Adrenal gland (tissue), 19 donors: ENCODE measurements around the gene INCA1. TPM values are rescaled to one million over a fixed set of nuclear protein-coding genes. Genes with fewer than 3 reads are reported as not detected.

Source experiments
- DNase-seq, 7 donors: peaks; one replicate each; pipeline ENCODE4 v3.0.0-alpha.2; 2019 to 2020
- H3K27ac ChIP-seq, 5 donors: fragments of 200-600 bp; sonication (generic) in 4 of 5; 1 replicate in 3 of 5; 2 replicates in 2 of 5; pipeline versions ENCODE4 v1.5.1 to v1.8.0; 2016 to 2020; ENCODE audit warnings: mild to moderate bottlenecking in 1 of 5
- H3K27me3 ChIP-seq: fragments of 200-600 bp; 2 replicates; pipeline ENCODE4 v1.8.0; 2021
- H3K36me3 ChIP-seq, 2 donors: fragments of 200-600 bp; replicated peaks in 1 of 2; 1 replicate in 1 of 2; 2 replicates in 1 of 2; pipeline versions ENCODE4 v1.5.1 to v1.8.0; 2018 to 2022
- H3K4me1 ChIP-seq, 2 donors: fragments of 200-600 bp; replicated peaks in 1 of 2; 1 replicate in 1 of 2; 2 replicates in 1 of 2; pipeline versions ENCODE4 v1.5.1 to v1.8.0; 2018 to 2021
- H3K4me3 ChIP-seq, 4 donors: fragments of 200-600 bp; sonication (generic) in 3 of 4; one replicate each; pipeline ENCODE4 v1.5.1; 2016 to 2018
- H3K9me3 ChIP-seq, 3 donors: fragments of 200-600 bp; sonication (generic) in 1 of 3; replicated peaks in 1 of 3; 1 replicate in 2 of 3; 2 replicates in 1 of 3; pipeline versions ENCODE4 v1.5.1 to v1.8.0; 2016 to 2021
- CTCF ChIP-seq, 6 experiments: fragments of 450-650 bp in 4 of 6; fragments of 200-600 bp in 2 of 6; sonication (generic) in 1 of 6; IDR thresholded peaks; 1 replicate in 5 of 6; 2 replicates in 1 of 6; pipeline versions ENCODE4 v1.5.1 to v1.8.0; 2016 to 2021; ENCODE audit warnings: antibody characterized with exemption in 6 of 6, mild to moderate bottlenecking in 2 of 6, moderate library complexity in 1 of 6
- POLR2A ChIP-seq, 2 donors: fragments of 450-650 bp; IDR thresholded peaks; one replicate each; pipeline ENCODE4 v1.6.1; 2017; ENCODE audit warnings: antibody characterized with exemption in 2 of 2, mild to moderate bottlenecking in 2 of 2, moderate library complexity in 1 of 2
- WGBS, 4 donors: extraction: QIAGEN DNeasy Blood & Tissue Kit in 2 of 4; methylation state at CpG; one replicate each; pipeline versions ENCODE4 v1.1.5 to v1.1.7; 2013 to 2017; 5-methylcytosine and 5-hydroxymethylcytosine counted together
- intact Hi-C, 2 donors: fragments of 100-400 bp; cut with DNase I; formaldehyde crosslinking; loops; one replicate each; pipeline versions ENCODE4 v1.14.1 to v1.15.0; 2022 to 2023
- long read RNA-seq, 10 donors: library from polyadenylated mRNA in 3 of 10; unstranded in 2 of 10; stranded (forward) in 1 of 10; transcript quantifications; one replicate each; pipeline ENCODE4 v2.0.0 and lab custom pipeline, GENCODE V29; 2021 to 2026
- polyA plus RNA-seq, 3 donors: library from polyadenylated mRNA; stranded (reverse); fragments of 200-250 nt in 2 of 3; fragments of 350-450 nt in 1 of 3; fragmentation: Illumina TruSeq in 1 of 3; extraction: RNeasy Lipid Tissue Mini Kit (QIAGEN cat#74804) in 1 of 3; gene quantifications; one replicate each; pipeline ENCODE4 v1.2.3, GENCODE V29; 2013 to 2014
- total RNA-seq, 9 donors: library from RNA; depleted of rRNA in 4 of 9; stranded (reverse); fragments of >200 nt in 4 of 9; fragments of 120-200 nt in 1 of 9; fragmentation: NEBNext Ultra II Directional in 1 of 9; extraction: Animal tissue kit (Norgen Biotek cat#: 25700) in 1 of 9; gene quantifications; one replicate each; pipeline versions ENCODE4 v1.1.0 to v1.2.4, GENCODE V29; 2013 to 2023
- donor health status: healthy with polysubstance abuse.
- donor health status: Bipolar disorder and iron deficiency.
- donor health status: DM: yes; HTN: yes; CAD: no.
- donor health status: DM: no; HTN: no; CAD: no.
- donor health status: DM: no; HTN: no; CAD: no.
- donor health status: DM: yes; HTN: yes; CAD: no.

Gene INCA1
- total RNA-seq = 1 to 10 TPM in 3 of 9 donors, under 1 TPM in 4, not detected in 2; 0.44 to 2.5 (median 0.98) TPM
- polyA plus RNA-seq = 1 to 10 TPM; 1.2 to 6.2 (median 3.0) TPM
- long read RNA-seq, donor 1 = 0 reads
- long read RNA-seq, donor 2 = 0 reads
- long read RNA-seq, donor 3 = 0 reads
- long read RNA-seq, donor 4, partial matches to known transcripts = 0 of 1 reads
- long read RNA-seq, donor 4, other reads (novel, unspliced or antisense) = 1 of 1 reads
- long read RNA-seq, donor 5, partial matches to known transcripts = 1 of 4 reads
- long read RNA-seq, donor 5, other reads (novel, unspliced or antisense) = 3 of 4 reads
- long read RNA-seq, donor 6, partial matches to known transcripts = 0 of 2 reads
- long read RNA-seq, donor 6, other reads (novel, unspliced or antisense) = 2 of 2 reads
- long read RNA-seq, donor 7, partial matches to known transcripts = 10 of 10 reads
- long read RNA-seq, donor 7, other reads (novel, unspliced or antisense) = 0 of 10 reads
- long read RNA-seq, donor 8, partial matches to known transcripts = 57 of 57 reads
- long read RNA-seq, donor 8, other reads (novel, unspliced or antisense) = 0 of 57 reads
- long read RNA-seq, donor 9, partial matches to known transcripts = 14 of 14 reads
- long read RNA-seq, donor 9, other reads (novel, unspliced or antisense) = 0 of 14 reads
- long read RNA-seq, donor 10 = 0 reads

DNA sequence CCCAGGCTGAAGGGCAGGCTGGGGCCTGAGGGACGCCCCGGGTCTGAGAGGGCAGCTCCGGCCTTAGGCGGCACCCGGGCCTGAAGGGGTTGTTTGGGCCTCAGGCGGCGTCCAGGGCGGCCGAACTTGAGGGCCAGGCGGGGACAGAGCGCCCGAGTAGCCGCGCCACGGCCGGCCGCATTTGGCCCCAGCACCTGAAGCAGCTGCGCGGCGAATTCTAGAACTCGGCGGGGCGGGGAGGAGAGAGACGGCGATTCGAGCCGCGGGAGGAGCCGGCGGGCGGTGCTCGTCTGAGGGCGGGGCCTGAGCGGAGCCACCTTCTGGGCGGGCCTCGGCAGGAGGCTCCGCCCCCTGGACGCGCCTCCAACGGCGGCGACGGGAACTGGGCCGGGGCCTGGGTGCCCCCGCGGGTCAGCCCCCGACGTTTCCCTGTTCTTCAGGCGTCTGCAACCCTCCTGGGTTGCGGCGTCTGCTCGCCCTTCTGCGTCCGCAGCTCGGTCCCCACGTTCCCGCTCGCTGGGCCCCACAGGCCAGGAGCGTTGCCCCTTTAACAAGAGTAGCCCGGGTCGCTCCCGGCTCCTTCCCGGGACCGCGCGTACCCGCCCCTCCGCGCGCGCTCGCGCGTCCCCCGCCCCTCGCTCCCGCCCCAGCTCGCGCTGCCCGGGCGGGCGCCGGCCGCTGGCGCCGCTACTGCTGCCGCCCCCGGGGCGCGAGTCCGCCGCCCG lies at the start of gene INCA1, which contains the start of gene KIF1C:
Gene INCA1, minus strand, starts transcription at position 221 of the 725 bp plus-strand sequence. CDS start 3,085 bp downstream, outside the sequence.
Gene KIF1C, plus strand, starts transcription at position 649 of the 725 bp plus-strand sequence. CDS start 2,297 bp downstream, outside the sequence.
- H3K9me3 ChIP-seq = no peaks in the 10 kb centered on the region
- peak; percentile 90 to 95 (median 93) for DNase-seq
- no peaks in the 10 kb centered on the region for H3K27me3 ChIP-seq
- H3K27ac ChIP-seq = peak within 1 kb of the TSS in 4 of 5 donors; percentile 67 to 90 (median 85)
- peaks cover 0 to 17% of the 10 kb centered on the region in 2 donors for H3K36me3 ChIP-seq
- intact Hi-C loops = loop anchor here in 1 of 2 donors (5.0 kb wide), 1 partner anchor 60 kb away; no protein-coding TSS in a partner anchor
- TF ChIP-seq CTCF (IDR thresholded peaks at IDR 0.05) = peak in 4 of 6 experiments; percentile 33 to 47 (median 40)
- peak; percentile 37 to 82 for TF ChIP-seq POLR2A (IDR thresholded peaks at IDR 0.05)
- peak within 1 kb of the TSS; percentile 27 to 81 (median 70) for H3K4me3 ChIP-seq
- 0 to 1% (median 1%) methylated on average over 10 to 90 of the region's 93 CpGs for WGBS, 4 donors
- H3K4me1 ChIP-seq = peaks cover 24 to 26% of the 10 kb centered on the region in 2 donors

DNA sequence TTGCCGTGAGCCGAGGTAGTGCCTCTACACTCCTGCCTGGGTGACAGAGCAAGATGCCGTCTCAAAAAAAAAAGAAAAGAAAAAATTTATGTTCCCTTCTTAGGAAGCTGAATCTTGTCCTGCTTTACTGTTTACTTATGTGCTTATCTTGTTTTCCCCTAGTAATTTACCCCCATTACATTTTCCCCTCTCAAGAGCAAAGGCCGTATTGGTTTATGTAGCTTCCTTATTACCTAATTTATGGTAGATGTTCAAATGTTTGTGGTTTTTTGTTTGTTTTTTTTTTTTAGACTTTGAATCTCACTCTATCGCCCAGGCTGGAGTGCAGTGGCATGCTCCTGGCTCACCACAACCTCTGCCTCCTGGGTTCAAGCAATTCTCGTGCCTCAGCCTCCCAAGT lies 48.2 kb upstream of the INCA1 start:
- H3K4me3 ChIP-seq = no peak overlapping the region
- no peaks in the 10 kb centered on the region for H3K4me1 ChIP-seq
- WGBS, 4 donors = 76 to 88% (median 85%) methylated on average over 6 of the region's 6 CpGs
- no peak for DNase-seq
- no peaks in the 10 kb centered on the region for H3K36me3 ChIP-seq
- intact Hi-C loops = no loop called here
- H3K27me3 ChIP-seq = no peaks in the 10 kb centered on the region
- TF ChIP-seq POLR2A (IDR thresholded peaks at IDR 0.05) = no peak
- no peak for TF ChIP-seq CTCF (IDR thresholded peaks at IDR 0.05)
- H3K9me3 ChIP-seq = no peaks in the 10 kb centered on the region
- H3K27ac ChIP-seq = no peak overlapping the region

DNA sequence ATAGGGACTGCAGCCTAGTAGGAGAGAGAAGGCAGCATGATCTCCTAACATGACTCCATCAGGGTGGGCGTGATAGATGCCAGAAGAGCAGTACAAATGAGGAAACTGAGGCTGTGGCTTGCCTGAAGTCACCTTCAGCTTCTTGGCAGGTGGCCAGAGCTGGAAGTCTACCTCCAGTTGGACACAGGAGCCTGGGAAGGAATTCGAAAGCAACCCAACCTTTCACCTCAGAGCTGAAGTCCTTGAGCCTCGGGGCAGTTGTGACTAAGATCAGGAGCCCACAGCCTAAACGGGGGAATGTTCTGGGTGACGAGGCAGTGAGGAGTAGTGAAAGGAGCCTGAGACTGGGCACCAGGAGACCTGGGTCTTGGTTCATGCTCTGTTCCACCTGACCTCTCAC lies 47.3 kb upstream of the INCA1 start:
- Histone ChIP-seq H3K36me3 (no peaks in the 10 kb centered on the region), H3K27ac (no peak overlapping the region), H3K4me3 (no peak overlapping the region), H3K27me3 (no peaks in the 10 kb centered on the region), H3K9me3 (no peaks in the 10 kb centered on the region), H3K4me1 (no peaks in the 10 kb centered on the region)
- WGBS, 4 donors = 76 to 81% (median 78%) methylated on average over 4 to 5 of the region's 5 CpGs
- intact Hi-C loops = no loop called here
- DNase-seq = peak in 1 of 7 donors; percentile 22
- TF ChIP-seq CTCF (IDR thresholded peaks at IDR 0.05) (no peak), POLR2A (IDR thresholded peaks at IDR 0.05) (no peak)

DNA sequence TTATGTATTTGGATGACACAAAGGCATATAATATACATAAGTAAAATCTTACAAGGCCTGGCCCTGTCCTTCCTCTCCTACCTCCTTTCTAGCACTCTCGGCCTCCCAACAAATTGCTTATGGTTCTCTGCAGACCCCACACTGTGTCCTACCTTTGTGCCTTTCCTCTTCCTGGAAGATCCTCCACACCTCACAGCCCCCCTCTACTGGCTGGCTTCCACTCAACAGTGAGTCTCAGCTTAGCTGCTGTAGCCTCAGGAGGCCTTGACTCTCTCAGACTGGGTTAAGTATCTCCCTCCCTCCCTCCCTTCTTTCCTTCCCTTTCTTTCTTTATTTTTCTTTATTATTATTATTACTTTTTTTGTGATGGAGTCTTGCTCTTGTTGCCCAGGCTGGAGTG lies 46.2 kb upstream of the INCA1 start:
- 84 to 100% (median 93%) methylated on average over 1 of the region's 1 CpG for WGBS, 4 donors
- H3K4me3 ChIP-seq = no peak overlapping the region
- TF ChIP-seq CTCF (IDR thresholded peaks at IDR 0.05) (no peak), POLR2A (IDR thresholded peaks at IDR 0.05) (no peak)

More for the DNA sequence above, 46.2 kb upstream of the INCA1 start:
- H3K27ac ChIP-seq = no peak overlapping the region
- H3K36me3 ChIP-seq = no peaks in the 10 kb centered on the region
- no peaks in the 10 kb centered on the region for H3K4me1 ChIP-seq
- intact Hi-C loops = no loop called here
- DNase-seq = no peak
- no peaks in the 10 kb centered on the region for H3K27me3 ChIP-seq
- no peaks in the 10 kb centered on the region for H3K9me3 ChIP-seq
